Nucleus accumbens (tissue), 56 donors: ENCODE data around the gene TOR1AIP2.

Source experiments
- DNase-seq, 56 donors: peaks; one replicate each; lab custom pipeline; 2025; lab: John Stamatoyannopoulos, UW

TOR1AIP2 gene

GRCh38 chr1:179877586-179878265, at the start of gene TOR1AIP2:
TOR1AIP2 (minus strand) TSS chr1:179877803; CDS start chr1:179852665, 25,138 bp downstream.
- DNase-seq = peak in 55 of 56 donors; percentile 55 to 96 (median 87)

GRCh38 chr1:179926850-179927205, 49.2 kb upstream of the TOR1AIP2 start:
- DNase-seq = no peak

- DNase-seq = no peak
Measured at GRCh38 chr1:179925922-179926849, 48.6 kb upstream of the TOR1AIP2 start.

- DNase-seq = no peak
Measured at GRCh38 chr1:179925302-179925701, 47.7 kb upstream of the TOR1AIP2 start.

GRCh38 chr1:179924268-179924667, 46.7 kb upstream of the TOR1AIP2 start:
- DNase-seq = no peak

GRCh38 chr1:179923029-179923428, 45.4 kb upstream of the TOR1AIP2 start:
- no peak for DNase-seq

GRCh38 chr1:179921981-179922872, 44.6 kb upstream of the TOR1AIP2 start:
- no peak for DNase-seq

GRCh38 chr1:179921472-179921871, 43.9 kb upstream of the TOR1AIP2 start:
- DNase-seq = no peak

- no peak for DNase-seq
Measured at GRCh38 chr1:179917601-179918429, 40.2 kb upstream of the TOR1AIP2 start.

GRCh38 chr1:179911812-179912211, 34.2 kb upstream of the TOR1AIP2 start:
- no peak for DNase-seq

- DNase-seq = no peak
Measured at GRCh38 chr1:179910934-179911333, 33.3 kb upstream of the TOR1AIP2 start.

- DNase-seq = no peak
Measured at GRCh38 chr1:179889589-179889988, 12.0 kb upstream of the TOR1AIP2 start.

- DNase-seq = no peak
Measured at GRCh38 chr1:179888071-179888470, 10.5 kb upstream of the TOR1AIP2 start.

GRCh38 chr1:179883745-179884138, 6.1 kb upstream of the TOR1AIP2 start:
- peak in 1 of 56 donors; percentile 3 for DNase-seq

GRCh38 chr1:179883040-179883744, 5.6 kb upstream of the TOR1AIP2 start:
- DNase-seq = peak in 3 of 56 donors; percentile 13 to 64 (median 50)

- DNase-seq = peak; percentile 82 to 100 (median 97)
Measured at GRCh38 chr1:179882253-179883039, 4.8 kb upstream of the TOR1AIP2 start, which contains the start of gene TOR1AIP1. TOR1AIP1 (plus strand) TSS chr1:179882285; CDS start chr1:179882503, 218 bp downstream.

- DNase-seq = peak in 2 of 56 donors; percentile 79 to 93
Measured at GRCh38 chr1:179881642-179882252, 4.1 kb upstream of the TOR1AIP2 start.

- no peak for DNase-seq
Measured at GRCh38 chr1:179879797-179880196, 2.2 kb upstream of the TOR1AIP2 start.
